Small intestine (tissue), 16 donors: ENCODE measurements around the gene GPA33. TPM values are rescaled to one million over a fixed set of nuclear protein-coding genes. Genes with fewer than 3 reads are reported as not detected.

Source experiments
- DNase-seq, 2 donors: peaks; one replicate each; pipeline versions ENCODE4 v3.0.0 to v3.0.0-alpha.2; 2013
- FAIRE-seq: peaks from 2 replicates; lab custom pipeline; 2012; peaks lifted over from hg19 to GRCh38; lab: Jason Lieb, UNC
- H3K27ac ChIP-seq, 3 donors: one replicate each; pipeline ENCODE4 v1.5.1; 2013; ENCODE audit warnings: low read length in 2 of 3, mild to moderate bottlenecking in 2 of 3, control low read depth in 1 of 3, inconsistent platforms in 1 of 3, low read depth in 1 of 3, moderate library complexity in 1 of 3
- H3K27me3 ChIP-seq, 3 donors: one replicate each; pipeline ENCODE4 v1.6.1; 2013; ENCODE audit warnings: low read length in 3 of 3, inconsistent platforms in 1 of 3; ENCODE audit not compliant: control insufficient read depth in 3 of 3, insufficient read depth in 3 of 3
- H3K36me3 ChIP-seq, 3 donors: one replicate each; pipeline ENCODE4 v1.6.1; 2013; ENCODE audit warnings: low read length in 3 of 3, inconsistent platforms in 1 of 3, low read depth in 1 of 3, mild to moderate bottlenecking in 1 of 3, moderate library complexity in 1 of 3; ENCODE audit not compliant: control insufficient read depth in 3 of 3, insufficient read depth in 2 of 3
- H3K4me1 ChIP-seq, 3 donors: one replicate each; pipeline ENCODE4 v1.6.1; 2013; ENCODE audit warnings: low read length in 2 of 3, inconsistent platforms in 1 of 3, low read depth in 1 of 3, mild to moderate bottlenecking in 1 of 3, moderate library complexity in 1 of 3; ENCODE audit not compliant: control insufficient read depth in 3 of 3, insufficient read depth in 2 of 3
- H3K4me3 ChIP-seq, 3 donors: one replicate each; pipeline ENCODE4 v1.5.1; 2013; ENCODE audit warnings: low read length in 3 of 3, control low read depth in 1 of 3, inconsistent platforms in 1 of 3, low read depth in 1 of 3, mild to moderate bottlenecking in 1 of 3, moderate library complexity in 1 of 3
- H3K9me3 ChIP-seq, 2 donors: one replicate each; pipeline ENCODE4 v1.6.1; 2013; ENCODE audit warnings: low read depth in 1 of 2, low read length in 1 of 2; ENCODE audit not compliant: control insufficient read depth in 2 of 2, insufficient read depth in 1 of 2
- WGBS, 3 donors: extraction: QIAGEN DNeasy Blood & Tissue Kit; methylation state at CpG; one replicate each; pipeline ENCODE4 v1.1.7; 2013; 5-methylcytosine and 5-hydroxymethylcytosine counted together
- long read RNA-seq, 10 donors: transcript quantifications; one replicate each; lab custom pipeline, GENCODE V29; 2026
- polyA plus RNA-seq, 4 donors: library from polyadenylated mRNA; stranded (reverse) in 3 of 4; unstranded in 1 of 4; fragments of 200-250 nt in 3 of 4; fragments of 120-200 nt in 1 of 4; gene quantifications; one replicate each; pipeline versions ENCODE4 v1.2.1 to v1.2.3, GENCODE V29; 2013
- donor health status: healthy with polysubstance abuse.
- donor health status: control.
- donor health status: control.
- donor health status: Bipolar disorder and iron deficiency.
- donor health status: healthy.

GPA33 gene
- 100 to 1,000 TPM in 2 of 4 donors, 10 to 100 TPM in 2; 30.9 to 114 (median 92.9) TPM for polyA plus RNA-seq
- long read RNA-seq, donor 1, result 0 reads
- long read RNA-seq, donor 2, transcript GPA33-201 (7 exons, 2,802 nt), result major isoform, 10 of 10 reads
- long read RNA-seq, donor 2, partial matches to known transcripts, result 0 of 10 reads
- long read RNA-seq, donor 2, other reads (novel, unspliced or antisense), result 0 of 10 reads
- long read RNA-seq, donor 3, partial matches to known transcripts, result 0 of 2 reads
- long read RNA-seq, donor 3, other reads (novel, unspliced or antisense), result 0 of 2 reads
- long read RNA-seq, donor 4, partial matches to known transcripts, result 0 of 1 reads
- long read RNA-seq, donor 4, other reads (novel, unspliced or antisense), result 0 of 1 reads
- long read RNA-seq, donor 5, partial matches to known transcripts, result 0 of 3 reads
- long read RNA-seq, donor 5, other reads (novel, unspliced or antisense), result 0 of 3 reads
- long read RNA-seq, donor 6, transcript GPA33-201 (7 exons, 2,802 nt), result major isoform, 16 of 21 reads
- long read RNA-seq, donor 6, partial matches to known transcripts, result 5 of 21 reads
- long read RNA-seq, donor 6, other reads (novel, unspliced or antisense), result 0 of 21 reads
- long read RNA-seq, donor 7, result 0 reads
- long read RNA-seq, donor 8, result 0 reads
- long read RNA-seq, donor 9, transcript GPA33-201 (7 exons, 2,802 nt), result major isoform, 5 of 5 reads
- long read RNA-seq, donor 9, partial matches to known transcripts, result 0 of 5 reads
- long read RNA-seq, donor 9, other reads (novel, unspliced or antisense), result 0 of 5 reads
- long read RNA-seq, donor 10, transcript GPA33-201 (7 exons, 2,802 nt), result major isoform, 32 of 50 reads
- long read RNA-seq, donor 10, partial matches to known transcripts, result 18 of 50 reads
- long read RNA-seq, donor 10, other reads (novel, unspliced or antisense), result 0 of 50 reads

DNA sequence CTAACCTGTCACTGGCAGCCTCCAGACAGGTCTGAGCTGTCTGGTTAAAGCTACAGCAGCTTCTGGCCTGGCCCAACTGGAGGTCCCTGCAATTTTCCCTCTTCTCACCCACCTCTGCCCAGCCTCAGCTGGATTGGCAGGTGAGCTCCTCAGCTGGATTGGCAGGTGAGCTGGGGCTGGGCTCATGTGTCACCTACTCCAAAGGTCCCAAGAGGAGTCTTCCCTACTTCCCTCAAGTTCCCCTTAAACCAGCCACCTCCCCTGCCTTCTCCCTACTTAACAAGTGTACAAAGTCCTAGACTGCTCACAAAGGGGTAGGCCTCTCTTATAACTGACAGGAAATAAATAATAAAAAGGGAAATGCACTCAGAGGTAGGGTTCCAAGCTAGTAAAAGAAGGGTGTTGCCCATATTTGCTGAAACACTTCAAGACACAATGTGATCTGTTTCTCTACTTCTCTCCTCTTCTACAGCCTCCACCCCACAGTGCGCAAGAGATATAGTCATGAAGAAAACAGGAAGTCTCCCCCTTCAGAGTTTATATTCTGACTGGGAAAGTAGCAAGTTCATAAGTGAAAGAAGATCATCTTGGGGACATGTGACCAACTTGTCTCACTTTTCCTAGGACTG, at the start of gene GPA33:
TSS of gene GPA33 (minus strand) at position 64 of the 629 bp plus-strand sequence. CDS start 90 bp downstream, outside the sequence.
- peak within 1 kb of the TSS; percentile 28 to 53 (median 29) for H3K4me3 ChIP-seq
- WGBS, 3 donors, result 7 to 47% (median 20%) methylated on average over 1 of the region's 1 CpG
- FAIRE-seq, result peak; percentile 51

GRCh38 chr1:167138703-167139102, 48.5 kb upstream of the GPA33 start:
- Histone ChIP-seq H3K27ac (no peak overlapping the region), H3K9me3 (no peaks in the 10 kb centered on the region), H3K36me3 (no peaks in the 10 kb centered on the region), H3K4me1 (no peaks in the 10 kb centered on the region), H3K4me3 (no peak overlapping the region), H3K27me3 (peaks cover 0 to 3% (median 0%) of the 10 kb centered on the region in 3 donors)
- DNase-seq, result no peak
- WGBS, 3 donors, result 82 to 97% (median 89%) methylated on average over 1 of the region's 1 CpG
- no peak for FAIRE-seq

More for the DNA sequence above, at the start of gene GPA33:
- Histone ChIP-seq H3K9me3 (no peaks in the 10 kb centered on the region), H3K27me3 (peaks cover 0 to 2% (median 0%) of the 10 kb centered on the region in 3 donors), H3K4me1 (peaks cover 0 to 49% (median 1%) of the 10 kb centered on the region in 3 donors), H3K36me3 (peaks cover 0 to 4% (median 0%) of the 10 kb centered on the region in 3 donors), H3K27ac (peak within 1 kb of the TSS; percentile 88 to 98 (median 91))
- peak; percentile 93 to 99 for DNase-seq

DNA sequence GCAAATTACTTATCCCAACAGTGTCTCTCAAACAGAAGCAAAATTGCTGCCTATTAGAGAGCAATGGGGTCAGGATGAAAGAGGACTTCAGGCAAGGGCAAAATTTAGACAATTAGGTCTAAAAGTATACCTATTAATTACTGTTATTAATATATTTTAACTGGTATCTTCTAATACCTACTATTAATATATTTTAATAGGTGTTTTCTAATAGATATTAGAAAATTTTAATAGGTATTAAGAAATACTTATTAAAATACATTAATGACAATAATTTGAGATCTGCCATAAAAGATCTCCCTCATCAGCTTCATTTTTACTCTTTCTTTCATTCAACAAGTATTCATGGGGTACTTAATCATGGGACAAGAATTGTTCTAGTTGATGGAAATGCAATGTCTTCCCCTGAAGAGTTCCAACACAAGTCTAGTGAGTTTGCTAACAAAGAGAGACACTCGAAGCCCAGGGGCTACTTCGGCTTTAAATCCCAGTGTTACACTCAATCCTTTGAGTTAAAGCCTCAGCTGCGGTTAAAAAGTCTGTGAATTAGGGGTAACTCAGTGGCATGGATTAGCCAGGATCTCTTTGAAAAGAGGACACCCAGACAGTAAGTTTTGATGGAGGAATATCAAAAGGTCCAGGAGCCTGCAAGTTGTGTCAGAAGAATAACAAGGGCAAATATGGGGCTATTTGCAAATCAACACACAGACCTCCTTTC, 47.8 kb upstream of the GPA33 start:
- Histone ChIP-seq H3K4me1 (no peaks in the 10 kb centered on the region), H3K27me3 (peaks cover 0 to 3% (median 0%) of the 10 kb centered on the region in 3 donors), H3K9me3 (no peaks in the 10 kb centered on the region), H3K36me3 (no peaks in the 10 kb centered on the region), H3K4me3 (no peak overlapping the region), H3K27ac (no peak overlapping the region)
- 89 to 93% (median 89%) methylated on average over 3 of the region's 3 CpGs for WGBS, 3 donors
- DNase-seq, result no peak
- FAIRE-seq, result no peak

DNA sequence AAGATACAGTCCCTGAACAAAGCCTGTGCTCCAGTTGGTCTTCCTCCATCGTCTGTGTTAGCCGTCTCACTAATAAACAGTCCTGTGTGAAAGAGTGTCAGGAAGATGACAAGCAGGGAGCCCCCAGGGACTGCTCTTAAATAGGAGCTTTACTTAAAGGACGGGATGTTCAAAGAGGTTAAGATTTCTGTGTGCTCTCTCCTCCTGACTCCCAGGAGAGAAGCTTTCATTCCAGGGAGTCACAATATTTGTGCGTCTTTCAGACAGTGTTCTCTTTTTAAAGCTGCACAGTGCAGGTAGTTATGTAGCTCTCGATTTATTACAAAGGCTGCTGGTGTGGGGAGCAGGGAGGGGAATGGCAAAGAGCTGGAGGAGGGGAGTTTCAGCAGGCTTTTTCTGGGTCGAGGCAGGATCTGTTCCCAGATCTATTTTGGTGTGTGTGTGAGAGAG, 47.2 kb upstream of the GPA33 start:
- no peak for DNase-seq
- no peaks in the 10 kb centered on the region for H3K9me3 ChIP-seq
- H3K36me3 ChIP-seq, result no peaks in the 10 kb centered on the region
- H3K4me1 ChIP-seq, result no peaks in the 10 kb centered on the region
- WGBS, 3 donors, result 51 to 82% (median 68%) methylated on average over 6 of the region's 6 CpGs
- H3K27ac ChIP-seq, result no peak overlapping the region
- H3K4me3 ChIP-seq, result no peak overlapping the region
- H3K27me3 ChIP-seq, result peaks cover 0 to 3% (median 0%) of the 10 kb centered on the region in 3 donors
- FAIRE-seq, result no peak

DNA sequence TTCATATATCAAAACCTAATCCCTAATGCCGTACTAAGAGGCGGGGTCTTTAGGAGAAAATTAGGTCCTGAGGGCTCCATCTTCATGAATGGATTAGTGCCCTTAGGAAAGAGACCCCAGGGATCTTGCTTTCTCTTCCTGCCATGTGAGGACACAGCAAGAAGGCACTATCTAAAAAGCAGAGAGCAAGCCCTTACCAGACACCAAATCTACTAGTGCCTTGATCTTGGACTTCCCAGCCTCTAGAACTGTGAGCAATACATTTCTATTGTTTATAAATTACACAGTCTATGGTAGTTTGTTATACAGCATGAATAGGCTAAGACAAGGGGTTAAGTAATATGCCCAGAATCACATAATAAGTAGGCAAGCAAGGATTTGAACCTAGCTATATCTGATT, 46.6 kb upstream of the GPA33 start:
- FAIRE-seq (no peak), DNase-seq (no peak)
- Histone ChIP-seq H3K27me3 (peaks cover 0 to 3% (median 0%) of the 10 kb centered on the region in 3 donors), H3K36me3 (no peaks in the 10 kb centered on the region), H3K4me3 (no peak overlapping the region), H3K27ac (no peak overlapping the region), H3K4me1 (no peaks in the 10 kb centered on the region), H3K9me3 (no peaks in the 10 kb centered on the region)
- WGBS, 3 donors, result 38 to 75% (median 47%) methylated on average over 2 of the region's 2 CpGs

DNA sequence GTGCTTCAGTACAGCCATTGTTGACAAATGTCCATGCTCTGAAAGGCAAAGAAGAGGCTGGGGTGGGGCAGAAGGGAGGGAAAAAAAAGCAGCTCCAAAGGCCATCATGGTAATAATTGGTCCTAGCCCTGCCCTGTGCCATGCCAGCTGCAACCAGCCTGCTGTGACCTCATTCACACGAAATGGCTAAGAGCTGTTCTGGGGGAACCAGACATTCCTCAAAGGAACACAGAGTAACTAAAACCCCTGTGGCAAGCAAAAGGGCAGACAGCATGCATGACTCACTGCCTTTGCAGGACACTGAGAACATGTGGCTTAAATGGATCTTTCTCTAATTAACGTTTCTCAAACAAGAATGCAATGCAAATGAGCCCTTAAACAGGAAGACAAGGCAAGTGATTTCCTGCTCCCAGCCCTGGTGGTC, 46.0 kb upstream of the GPA33 start:
- DNase-seq (peak in 1 of 2 donors; percentile 56), FAIRE-seq (no peak)
- Histone ChIP-seq H3K4me3 (no peak overlapping the region), H3K27ac (no peak overlapping the region), H3K9me3 (no peaks in the 10 kb centered on the region), H3K36me3 (no peaks in the 10 kb centered on the region), H3K4me1 (no peaks in the 10 kb centered on the region), H3K27me3 (peaks cover 0 to 3% (median 0%) of the 10 kb centered on the region in 3 donors)
- WGBS, 3 donors, result 14 to 43% (median 25%) methylated on average over 2 of the region's 2 CpGs

DNA sequence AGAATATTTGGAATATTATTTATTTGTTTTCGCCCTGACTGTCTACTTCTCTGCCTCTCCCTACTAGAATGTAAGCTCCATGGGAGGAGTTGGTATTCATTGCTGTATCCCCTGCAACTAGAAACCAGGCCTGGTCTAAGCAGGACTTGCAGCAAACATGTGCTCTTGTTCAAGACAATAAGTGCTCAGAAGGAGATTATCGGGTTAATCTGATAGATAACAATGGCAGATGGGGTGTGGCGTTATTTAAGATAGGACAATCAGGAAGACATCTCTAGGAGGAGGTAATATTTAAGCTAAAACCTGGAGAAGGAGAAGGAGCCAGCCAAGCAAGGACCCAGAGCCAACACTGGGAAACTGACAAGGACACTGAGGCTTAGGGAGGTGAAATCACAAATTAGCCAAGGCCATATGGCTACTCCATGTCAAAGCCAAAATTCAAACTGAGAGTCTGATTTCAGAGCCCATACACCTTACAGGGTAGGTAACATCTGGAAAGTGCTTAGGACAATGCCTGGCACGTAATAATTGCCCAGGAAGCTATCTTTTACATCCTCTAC, 45.2 kb upstream of the GPA33 start:
- H3K9me3 ChIP-seq, result no peaks in the 10 kb centered on the region
- H3K4me3 ChIP-seq, result no peak overlapping the region
- no peaks in the 10 kb centered on the region for H3K4me1 ChIP-seq
- no peaks in the 10 kb centered on the region for H3K36me3 ChIP-seq
- H3K27ac ChIP-seq, result no peak overlapping the region
- DNase-seq, result no peak
- peaks cover 0 to 3% (median 0%) of the 10 kb centered on the region in 3 donors for H3K27me3 ChIP-seq
- no peak for FAIRE-seq
- 37 to 73% (median 49%) methylated on average over 4 of the region's 4 CpGs for WGBS, 3 donors
